HEK293T (cell line): ENCODE results near the gene SLC5A10.

Experiments used
- BHLHE40 ChIP-seq: fragments of 450-650 bp; IDR thresholded peaks from 2 replicates; pipeline ENCODE4 v1.6.1; 2016; ENCODE audit warnings: mild to moderate bottlenecking, moderate library complexity, borderline replicate concordance
- FOXM1 ChIP-seq: fragments of 450-650 bp; IDR thresholded peaks from 2 replicates; pipeline ENCODE4 v1.6.1; 2017; ENCODE audit warnings: mild to moderate bottlenecking, borderline replicate concordance
- HDGF ChIP-seq: fragments of 450-650 bp; IDR thresholded peaks from 2 replicates; pipeline ENCODE4 v1.6.1; 2017; ENCODE audit warnings: antibody characterized with exemption, borderline replicate concordance
- NFRKB ChIP-seq: fragments of 450-650 bp; IDR thresholded peaks from 2 replicates; pipeline ENCODE4 v1.6.1; 2016; ENCODE audit warnings: mild to moderate bottlenecking, moderate library complexity
- SP1 ChIP-seq: fragments of 450-650 bp; IDR thresholded peaks from 2 replicates; pipeline ENCODE4 v1.6.1; 2017
- TARDBP ChIP-seq: fragments of 450-650 bp; IDR thresholded peaks from 2 replicates; pipeline ENCODE4 v1.6.1; 2016
- ZNF384 ChIP-seq: fragments of 450-650 bp; IDR thresholded peaks from 2 replicates; pipeline ENCODE4 v1.6.1; 2016

GRCh38 chr17:19006698-19007097 is 54.7 kb downstream of the SLC5A10 start:
- TF ChIP-seq FOXM1 (no peak), NFRKB (no peak), BHLHE40 (no peak), TARDBP (no peak), ZNF384 (no peak), SP1 (no peak), HDGF (no peak)
